NT2/D1 (cell line): ENCODE measurements around the gene APOA5.

Experiments
- SUZ12 ChIP-seq: IDR thresholded peaks from 2 replicates; pipeline ENCODE4 v1.6.1; 2011; ENCODE audit not compliant: insufficient read length, insufficient read depth; ENCODE audit errors: extremely low read depth
- ZNF274 ChIP-seq: IDR thresholded peaks from 2 replicates; pipeline ENCODE4 v1.6.1; 2011; ENCODE audit warnings: mild to moderate bottlenecking, low read depth, low read length

DNA sequence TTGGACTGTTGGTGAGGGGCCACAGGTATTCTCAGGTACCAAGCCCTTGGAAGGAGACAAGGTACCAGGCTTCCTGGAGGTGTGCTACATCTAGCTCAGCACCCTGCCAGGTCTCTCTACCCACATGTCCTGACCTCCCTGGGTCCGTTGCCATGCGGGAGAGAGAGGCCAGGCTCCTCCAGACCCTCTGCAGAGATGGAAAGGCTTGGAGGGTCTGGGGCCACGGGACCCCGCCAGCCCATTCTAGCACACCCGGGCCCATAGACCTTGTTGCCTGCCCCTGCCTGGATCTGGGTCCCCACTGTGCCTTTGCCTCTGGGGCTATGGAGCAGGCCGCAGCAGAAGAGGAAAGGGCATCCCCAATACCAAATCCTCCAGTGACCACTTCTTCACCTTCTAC, 35.8 kb upstream of the APOA5 start:
- no peak for TF ChIP-seq SUZ12
- no peak for TF ChIP-seq ZNF274
